ENCODE measurements around the gene DCK.
"Not testable (repeated sequence)": the region's sequence is repeated elsewhere in the genome, so short reads cannot be mapped to it uniquely, and the experiment has no call there.

The DCK gene

DNA sequence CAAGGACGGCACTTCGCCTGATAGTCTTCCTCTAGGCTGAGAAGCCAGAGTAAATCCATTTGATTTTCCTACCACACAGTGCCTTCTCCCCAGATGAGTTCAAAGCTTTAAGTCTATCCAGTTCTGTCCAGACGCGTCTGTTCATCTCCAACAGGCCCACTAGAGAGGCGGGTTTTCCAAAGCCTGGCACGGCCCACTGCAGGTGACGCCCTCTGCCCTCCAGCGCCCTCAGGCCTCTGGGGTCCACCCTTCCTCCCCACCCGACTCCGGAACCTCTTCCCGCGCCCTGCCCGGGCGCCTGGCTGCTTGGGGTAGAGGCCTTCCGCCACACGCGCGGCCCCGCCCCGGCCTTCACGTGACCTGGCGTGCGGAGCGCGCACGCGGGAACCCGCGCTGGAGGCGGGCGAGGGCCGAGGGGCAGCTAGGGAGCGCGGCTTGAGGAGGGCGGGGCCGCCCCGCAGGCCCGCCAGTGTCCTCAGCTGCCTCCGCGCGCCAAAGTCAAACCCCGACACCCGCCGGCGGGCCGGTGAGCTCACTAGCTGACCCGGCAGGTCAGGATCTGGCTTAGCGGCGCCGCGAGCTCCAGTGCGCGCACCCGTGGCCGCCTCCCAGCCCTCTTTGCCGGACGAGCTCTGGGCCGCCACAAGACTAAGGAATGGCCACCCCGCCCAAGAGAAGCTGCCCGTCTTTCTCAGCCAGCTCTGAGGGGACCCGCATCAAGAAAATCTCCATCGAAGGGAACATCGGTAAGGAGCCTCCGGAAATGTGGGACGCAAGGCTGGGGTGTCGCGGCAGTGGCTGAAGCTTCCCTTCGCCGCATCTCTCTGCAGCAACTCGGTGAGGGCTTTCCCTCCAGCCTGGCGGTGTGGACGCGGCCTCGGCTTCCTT lies at the start of gene DCK:
Gene DCK (plus strand): TSS at position 469 of the 888 bp plus-strand sequence. CDS start 187 bp downstream, at position 656.
- DNase-seq = peak; percentile 77

- no peak for DNase-seq
Measured at GRCh38 chr4:70945046-70945445, 48.4 kb upstream of the DCK start.

GRCh38 chr4:70945452-70946055 lies 47.9 kb upstream of the DCK start:
- no peak for DNase-seq

DNA sequence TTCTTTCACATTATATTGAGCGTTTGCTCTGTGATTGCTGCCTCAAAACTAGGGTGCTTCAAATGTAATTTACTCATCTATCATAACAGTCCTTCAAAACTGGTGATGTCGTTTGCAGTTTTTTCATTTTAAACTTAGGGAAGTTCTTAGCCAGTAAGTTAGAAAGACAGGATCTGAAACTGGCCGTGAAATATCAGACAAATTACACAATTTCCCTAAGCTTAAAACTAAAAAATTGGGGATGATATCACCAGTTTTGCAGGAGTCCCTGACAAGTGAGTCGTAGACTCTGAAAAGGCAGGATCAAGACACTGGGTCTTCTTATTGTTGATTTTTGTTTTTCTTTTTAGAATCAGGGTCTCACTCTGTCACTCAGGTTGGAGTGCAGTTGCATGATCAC lies 46.5 kb upstream of the DCK start:
- no peak for DNase-seq

DNA sequence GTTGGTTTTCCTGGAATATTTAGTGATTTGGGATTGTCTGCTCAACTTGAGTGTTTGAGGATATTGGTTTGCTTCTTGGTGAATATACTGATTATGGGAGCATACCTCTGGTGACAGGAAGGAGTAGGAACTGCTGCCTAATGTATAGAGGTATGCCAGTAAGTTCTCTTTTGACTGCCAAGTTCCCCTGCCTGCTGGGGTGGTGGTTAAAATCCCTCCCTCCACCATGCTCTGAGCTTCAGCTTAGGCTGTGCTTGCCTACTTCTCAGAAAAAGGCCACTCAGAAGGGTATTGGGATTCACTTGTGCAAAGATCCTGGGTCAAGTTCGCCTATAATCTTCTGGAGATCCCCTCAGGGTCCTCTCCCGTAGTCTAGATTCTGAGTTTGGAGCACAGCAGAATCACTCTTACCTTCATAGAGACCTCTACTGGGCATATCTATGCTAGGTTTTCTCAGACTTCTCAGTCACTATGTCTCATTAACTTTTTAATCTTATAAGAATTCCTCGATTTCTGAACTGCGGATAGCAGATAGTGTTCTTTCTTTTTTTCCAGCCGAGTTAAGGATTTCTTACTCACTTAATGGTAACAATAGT lies 44.7 kb upstream of the DCK start:
- DNase-seq = no peak

GRCh38 chr4:70954032-70954431 lies 39.4 kb upstream of the DCK start:
- no peak for DNase-seq

DNA sequence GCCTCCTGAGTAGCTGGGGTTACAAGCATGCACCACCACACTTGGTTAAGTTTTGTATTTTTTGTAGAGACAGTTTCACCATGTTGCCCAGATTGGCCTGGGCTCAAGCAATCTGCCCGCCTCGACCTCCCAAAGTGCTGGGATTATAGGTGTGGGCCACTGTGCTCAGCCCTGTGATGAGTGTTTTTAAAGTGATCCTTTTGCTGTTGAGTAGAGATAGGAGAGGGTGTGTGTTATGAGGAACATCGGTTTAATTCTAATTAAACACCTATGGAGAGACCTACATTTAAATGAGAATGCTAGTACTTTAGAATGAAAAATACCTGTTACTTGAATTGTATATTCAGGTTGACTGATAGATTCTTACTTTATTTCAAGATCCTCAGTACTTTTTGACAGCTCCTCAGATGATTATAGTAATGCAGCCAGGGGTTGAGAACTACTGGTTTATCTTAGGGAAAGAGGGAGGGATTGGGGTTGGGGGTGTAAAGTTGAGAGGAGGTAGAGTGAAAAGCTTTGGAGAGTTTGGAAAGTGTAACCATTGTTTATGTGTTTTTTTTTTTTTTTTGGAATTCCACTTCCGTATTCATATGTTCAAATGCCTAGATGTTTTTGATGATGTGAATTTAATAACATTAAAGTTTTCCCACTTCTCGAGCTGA lies 36.8 kb upstream of the DCK start:
- DNase-seq = no peak

DNA sequence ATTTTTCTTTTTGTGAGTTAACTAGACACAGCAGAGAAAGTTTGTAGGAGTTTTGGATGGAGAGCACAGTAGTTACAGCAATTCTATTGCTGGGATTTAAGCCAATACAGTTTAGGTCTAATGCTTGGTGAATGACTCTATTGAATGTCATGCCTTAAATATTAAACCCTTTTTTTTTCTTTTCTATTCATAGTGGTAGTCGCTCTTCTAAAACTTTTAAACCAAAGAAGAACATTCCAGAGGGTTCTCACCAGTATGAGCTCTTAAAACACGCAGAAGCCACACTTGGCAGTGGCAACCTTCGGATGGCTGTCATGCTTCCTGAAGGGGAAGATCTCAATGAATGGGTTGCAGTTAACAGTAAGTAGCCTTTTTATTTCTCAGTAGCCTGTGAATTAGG lies 34.8 kb upstream of the DCK start:
- DNase-seq = peak; percentile 62

GRCh38 chr4:70969076-70969475 lies 24.4 kb upstream of the DCK start:
- no peak for DNase-seq

- DNase-seq = no peak
Measured at GRCh38 chr4:70976252-70976651, 17.2 kb upstream of the DCK start.

DNA sequence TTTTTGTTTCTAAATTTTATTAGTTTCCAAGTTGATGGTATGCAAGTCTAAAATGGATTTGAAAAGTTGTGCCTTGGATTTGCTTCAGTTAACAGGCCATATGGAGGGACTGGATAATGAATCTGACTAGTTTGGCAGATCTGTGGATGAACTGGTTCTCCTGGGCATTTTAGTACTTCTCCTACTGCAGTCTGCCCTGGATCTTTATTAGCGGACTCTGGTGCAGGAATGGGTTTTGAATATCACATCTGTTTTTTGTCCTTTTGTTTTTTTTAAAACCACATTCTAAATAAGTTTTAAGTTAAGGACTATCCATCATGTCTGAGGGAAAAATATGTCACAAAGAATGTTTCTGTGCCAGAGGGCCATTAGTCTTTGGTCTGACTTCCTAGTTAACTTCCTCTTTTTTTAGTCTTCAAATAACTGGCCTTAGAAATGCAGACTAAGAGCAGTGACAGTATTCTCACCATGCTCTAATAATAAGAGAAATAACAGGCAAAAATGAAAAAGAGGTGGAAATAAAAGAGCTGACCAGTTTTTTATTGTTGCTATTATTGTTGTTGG lies 13.9 kb upstream of the DCK start:
- no peak for DNase-seq

GRCh38 chr4:70980196-70980595 lies 13.3 kb upstream of the DCK start:
- no peak for DNase-seq

DNA sequence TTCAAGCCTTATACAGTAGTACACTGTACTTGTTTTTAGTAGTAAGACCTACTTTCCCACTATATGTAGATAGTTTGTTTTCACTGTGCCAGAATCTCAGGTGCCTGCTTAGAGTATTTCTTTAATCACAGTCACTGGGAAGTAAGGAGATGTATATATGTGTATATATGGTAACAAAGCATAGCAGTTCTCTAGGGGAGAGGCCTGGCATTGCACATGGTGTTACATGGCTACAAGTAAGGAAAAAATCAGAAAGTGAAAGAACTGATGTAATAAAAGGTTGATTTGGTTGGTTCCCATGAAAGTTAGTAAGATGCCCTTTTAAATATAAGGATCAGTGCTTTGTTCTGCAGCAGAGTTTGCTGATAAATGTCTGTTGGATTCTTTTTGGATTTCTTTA lies 9.3 kb upstream of the DCK start:
- no peak for DNase-seq

GRCh38 chr4:70984589-70984988 lies 8.9 kb upstream of the DCK start:
- DNase-seq = no peak

DNA sequence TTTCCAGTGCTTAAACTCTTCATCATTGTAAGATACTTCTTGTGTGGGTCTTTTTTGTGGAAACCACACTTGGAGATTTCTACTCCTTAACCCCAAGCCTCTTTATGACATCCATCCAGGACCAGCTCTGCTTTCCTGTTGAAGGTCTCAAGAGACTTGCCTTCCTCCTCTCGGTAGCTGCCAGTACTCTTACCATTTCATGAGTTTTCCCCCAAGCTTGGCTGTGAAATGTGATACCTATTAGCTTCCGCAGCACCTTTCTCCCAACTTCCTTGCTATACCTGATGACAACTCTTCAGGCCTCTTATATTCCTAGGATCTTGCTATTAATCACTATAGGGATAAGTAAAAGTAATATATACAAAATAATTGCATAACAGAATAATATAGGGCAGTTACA lies 1.9 kb upstream of the DCK start:
- no peak for DNase-seq

DNA sequence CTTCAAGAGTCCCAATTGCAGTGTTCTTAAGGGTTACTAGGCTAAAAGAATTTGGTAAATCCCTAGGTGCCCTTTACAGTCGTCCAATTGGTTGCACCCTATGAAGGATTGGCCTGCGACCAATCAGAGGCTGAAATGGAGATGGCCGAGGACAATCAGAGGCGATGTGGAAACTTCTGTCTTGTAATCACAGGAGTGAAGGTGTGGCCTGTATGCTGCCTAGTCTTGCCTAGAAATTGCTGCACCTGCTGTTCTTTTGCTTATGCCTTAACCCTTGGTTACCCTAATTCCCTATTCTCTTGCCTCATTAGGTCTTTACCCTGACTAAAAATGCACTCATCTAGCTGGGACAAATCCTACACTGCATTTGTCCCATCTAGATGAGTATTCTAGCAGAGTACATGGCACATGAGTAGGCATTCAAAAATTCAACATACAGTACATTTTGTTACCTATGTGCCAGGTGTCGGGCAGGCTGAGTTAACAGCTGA lies 1.0 kb upstream of the DCK start:
- DNase-seq = no peak

DNA sequence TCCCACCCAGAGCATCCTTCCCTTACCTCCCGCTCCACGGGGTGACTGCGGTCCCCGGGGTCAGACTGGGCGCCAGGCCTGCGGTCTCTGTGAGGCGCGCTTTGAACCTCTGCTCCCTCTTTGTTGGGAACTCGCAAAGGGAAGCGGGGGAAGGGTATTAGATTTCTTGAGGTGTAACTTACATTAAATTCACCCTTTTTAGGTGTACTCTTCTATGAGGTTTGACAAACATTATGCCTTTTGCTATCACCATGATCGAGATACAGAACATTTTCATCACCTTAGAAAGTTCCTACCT lies 569 bp downstream of the DCK start:
- no peak for DNase-seq

- DNase-seq = no peak
Measured at GRCh38 chr4:70994387-70995099, 1.1 kb downstream of the DCK start.

GRCh38 chr4:70996018-70996360 lies 2.5 kb downstream of the DCK start:
- DNase-seq = no peak

DNA sequence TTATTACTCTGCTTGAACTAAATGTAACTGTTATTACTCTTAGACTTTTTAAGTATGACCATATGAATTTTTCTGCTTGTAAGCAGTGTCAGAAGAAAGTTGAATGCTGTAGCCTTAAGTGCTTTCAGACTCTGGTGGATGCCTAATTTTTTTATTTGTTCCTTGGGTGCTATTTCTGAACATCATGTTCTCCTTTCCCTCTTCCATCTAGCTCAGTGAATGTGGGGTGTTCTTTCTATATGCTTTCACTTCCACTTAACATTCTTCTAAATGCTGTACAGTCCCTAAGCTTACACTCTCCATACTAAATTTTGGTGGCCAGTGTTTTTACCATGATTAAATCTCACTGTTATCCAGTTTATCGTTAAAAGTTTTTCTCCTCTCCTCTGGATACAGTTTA lies 3.6 kb downstream of the DCK start:
- no peak for DNase-seq

- DNase-seq = no peak
Measured at GRCh38 chr4:70997546-70997945, 4.1 kb downstream of the DCK start.

GRCh38 chr4:70999639-71000038 lies 6.2 kb downstream of the DCK start:
- not testable (repeated sequence) for DNase-seq

DNA sequence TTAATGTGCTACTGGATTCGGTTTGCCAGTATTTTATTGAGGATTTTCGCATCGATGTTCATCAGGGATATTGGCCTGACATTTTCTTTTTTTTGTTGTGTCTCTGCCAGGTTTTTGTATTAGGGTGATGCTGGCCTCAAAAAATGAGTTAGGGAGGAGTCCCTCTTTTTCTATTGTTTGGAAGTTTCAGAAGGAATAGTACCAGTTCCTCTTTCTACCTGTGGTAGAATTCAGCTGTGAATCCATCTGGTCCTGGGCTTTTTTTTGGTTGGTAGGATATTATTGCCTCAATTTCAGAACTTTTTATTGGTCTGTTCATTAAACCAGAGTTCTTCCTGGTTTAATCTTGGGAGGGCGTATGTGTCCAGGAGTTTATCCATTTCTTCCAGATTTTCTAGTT lies 7.9 kb downstream of the DCK start:
- DNase-seq = not testable (repeated sequence)

Measured in HCEC 1CT (cell line).